NCI-H1930 (cell line): ENCODE results near the gene DRD1.
A peak's percentile ranks its signal among the peaks of the same experiment; 100 is the strongest.
"Not testable (repeated sequence)": the region's sequence is repeated elsewhere in the genome, so short reads cannot be mapped to it uniquely, and the experiment has no call there.

Experiments
- DNase-seq, 2 experiments: peaks; one replicate each; lab custom pipeline; 2025; lab: John Stamatoyannopoulos, UW

DRD1 gene

DNA sequence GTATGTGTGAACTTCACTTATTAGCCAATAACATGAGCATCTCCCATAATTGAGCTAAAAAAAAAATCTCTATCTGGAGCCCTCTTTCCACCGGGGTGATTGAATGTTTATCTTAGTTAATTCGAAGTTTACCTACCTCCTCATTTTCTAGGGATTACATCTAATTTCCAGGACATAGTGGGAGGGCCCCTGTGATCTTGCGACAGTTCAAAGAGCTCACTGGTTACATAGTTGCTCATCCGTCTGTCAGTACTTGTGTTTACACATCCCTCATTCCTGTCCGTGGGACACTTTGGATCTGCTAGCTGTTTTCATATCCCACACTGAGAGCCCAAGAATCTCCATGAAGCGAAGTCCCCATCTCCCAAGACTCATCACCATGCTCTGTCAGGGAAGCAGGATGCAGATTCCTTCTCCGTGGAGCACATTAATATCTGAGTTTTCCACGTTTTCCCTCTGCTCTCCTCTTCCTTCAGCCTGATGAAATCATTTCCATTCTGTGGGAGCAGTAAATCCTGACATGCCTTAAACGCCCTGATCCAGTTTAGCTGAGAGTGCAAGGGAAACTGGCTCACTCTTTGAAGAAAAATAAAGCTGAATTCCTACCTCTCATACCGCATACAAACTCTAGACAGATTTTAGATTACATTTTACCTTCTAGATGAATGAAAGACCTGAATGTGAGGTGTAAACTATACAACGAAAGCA is 24.2 kb upstream of the DRD1 start:
- DNase-seq: no peak

GRCh38 chr5:175466700-175467318 is 22.8 kb upstream of the DRD1 start:
- no peak for DNase-seq

DNA sequence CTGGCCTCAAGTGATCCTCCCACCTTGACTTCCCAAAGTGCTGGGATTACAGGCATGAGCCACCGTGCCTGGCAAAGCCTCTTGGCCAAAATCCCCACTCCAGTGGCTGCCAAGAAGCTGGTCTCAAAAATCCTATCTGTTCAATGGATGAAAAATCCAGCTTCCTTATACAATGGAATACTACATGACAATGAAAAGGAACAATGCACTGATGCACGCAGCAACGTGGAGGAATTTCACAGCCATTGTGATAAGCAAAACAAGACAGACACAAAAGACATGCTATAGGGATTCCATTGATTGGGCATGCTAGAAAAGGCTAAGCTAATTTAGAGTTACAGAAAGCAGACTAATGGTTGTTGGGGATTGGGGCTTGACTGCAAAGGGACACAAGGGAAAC is 21.3 kb upstream of the DRD1 start:
- no peak for DNase-seq

DNA sequence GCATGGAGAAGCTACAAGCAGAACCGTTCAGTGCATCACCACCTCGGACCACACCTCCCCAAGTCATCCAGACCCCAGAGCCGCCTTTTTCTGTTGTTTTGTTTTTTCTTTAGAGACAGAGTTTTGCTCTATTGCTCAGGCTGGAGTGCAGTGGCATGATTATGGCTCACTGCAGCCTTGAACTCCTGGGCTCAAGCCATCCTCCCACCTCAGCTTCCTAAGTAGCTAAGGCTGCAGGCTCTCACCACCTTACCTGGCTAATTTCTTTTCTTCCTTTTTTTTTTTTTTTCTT is 20.9 kb upstream of the DRD1 start:
- DNase-seq: no peak

DNA sequence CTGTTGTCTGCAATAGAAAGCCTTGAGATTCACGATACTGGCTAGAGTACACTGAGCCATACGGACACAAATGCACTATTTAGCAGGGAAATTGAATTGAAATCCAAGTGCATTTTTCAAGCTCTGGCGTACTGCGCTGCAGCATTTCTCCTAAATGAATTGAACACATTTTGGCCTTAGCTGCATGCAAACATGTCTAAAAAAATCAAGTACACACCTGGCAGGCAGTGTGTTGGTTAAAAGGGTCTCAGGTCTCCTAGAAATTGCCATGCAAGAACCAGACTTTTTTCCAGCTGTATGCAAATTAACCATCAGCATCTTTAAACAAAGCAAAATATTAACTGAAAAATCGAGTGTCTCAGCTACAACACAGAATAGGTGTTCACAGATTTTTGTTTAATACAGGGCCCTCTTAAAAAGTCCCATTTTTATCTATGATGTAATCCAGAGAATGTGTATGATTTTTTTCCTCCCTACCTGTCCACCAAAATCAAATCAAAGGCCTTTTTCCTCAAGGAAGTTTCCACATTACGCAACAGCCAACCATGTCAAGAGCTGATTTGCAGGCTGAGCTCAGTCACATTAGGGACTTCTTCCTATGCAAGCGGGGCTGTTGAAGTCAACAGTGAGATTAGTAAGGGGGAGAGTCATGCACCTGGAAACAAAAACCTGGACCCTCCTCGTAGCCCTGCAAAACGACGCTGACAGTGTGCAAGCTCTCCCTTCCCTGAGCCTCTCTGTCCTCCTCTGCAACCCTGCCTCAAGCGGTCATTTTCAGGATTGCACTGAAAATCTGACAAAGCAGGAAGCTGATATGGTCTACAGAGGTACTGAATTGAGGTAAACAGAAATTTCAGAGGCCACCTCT is 20.3 kb upstream of the DRD1 start:
- peak in 1 of 2 experiments; percentile 13 for DNase-seq

DNA sequence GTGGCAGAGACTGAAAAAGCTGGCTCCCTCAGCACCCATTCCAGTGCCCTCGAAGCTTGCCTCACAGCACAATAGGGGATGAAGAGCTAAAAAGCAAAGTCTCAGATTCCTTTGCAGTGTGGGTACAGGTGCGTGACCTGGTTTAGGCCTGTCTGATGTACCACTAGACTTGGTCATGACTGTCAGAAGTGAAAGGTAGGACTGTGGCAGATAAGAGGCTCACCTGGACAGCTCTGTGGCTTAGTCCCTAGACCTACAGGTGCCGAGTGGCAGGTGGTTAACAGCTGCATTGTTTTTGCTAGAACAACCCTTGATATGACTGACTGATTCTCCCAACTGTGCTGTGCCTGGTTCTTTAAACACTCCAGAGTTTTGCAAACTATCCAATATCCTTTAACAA is 19.7 kb upstream of the DRD1 start:
- no peak for DNase-seq

- DNase-seq: no peak
Measured at GRCh38 chr5:175461370-175461769, 17.4 kb upstream of the DRD1 start.

GRCh38 chr5:175460552-175460951 is 16.6 kb upstream of the DRD1 start:
- DNase-seq: no peak

DNA sequence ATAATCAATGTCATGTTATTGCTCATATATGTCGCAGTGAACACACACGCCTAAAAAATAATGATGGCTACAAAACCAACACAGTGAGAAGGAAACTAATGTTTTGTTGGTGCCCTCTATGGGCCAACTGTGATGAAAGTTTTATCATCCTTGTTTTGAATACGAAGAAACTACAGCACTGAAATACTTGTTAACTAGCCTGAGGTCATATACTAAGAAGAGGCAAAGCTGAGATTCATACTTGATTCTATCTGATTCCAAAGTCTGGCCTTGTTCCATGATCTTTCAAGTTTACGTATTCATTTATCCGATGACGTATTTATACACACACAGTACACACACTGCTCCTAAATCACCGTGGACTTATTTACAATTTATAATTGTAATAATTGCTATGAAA is 16.1 kb upstream of the DRD1 start:
- DNase-seq: no peak

DNA sequence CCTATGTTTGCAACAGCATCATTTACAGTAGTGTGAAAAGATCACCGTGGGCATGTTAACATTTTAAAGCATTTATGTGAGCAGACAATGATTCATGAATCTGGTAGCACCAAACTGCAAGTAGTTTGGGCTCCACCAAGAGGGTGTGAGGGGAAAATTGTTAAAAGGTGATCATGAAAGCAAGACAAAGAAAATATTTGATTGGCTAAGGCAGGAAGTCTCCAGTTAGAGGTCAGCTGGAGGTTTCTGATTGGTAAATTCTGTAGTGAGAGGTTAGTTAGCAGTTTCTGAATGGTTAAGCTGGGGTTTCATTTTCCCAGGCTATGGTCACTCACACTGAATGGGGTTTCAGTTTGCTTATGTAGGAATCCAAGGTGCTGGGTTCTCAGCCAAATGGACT is 13.5 kb upstream of the DRD1 start:
- DNase-seq: no peak

- no peak for DNase-seq
Measured at GRCh38 chr5:175456105-175456742, 12.2 kb upstream of the DRD1 start.

DNA sequence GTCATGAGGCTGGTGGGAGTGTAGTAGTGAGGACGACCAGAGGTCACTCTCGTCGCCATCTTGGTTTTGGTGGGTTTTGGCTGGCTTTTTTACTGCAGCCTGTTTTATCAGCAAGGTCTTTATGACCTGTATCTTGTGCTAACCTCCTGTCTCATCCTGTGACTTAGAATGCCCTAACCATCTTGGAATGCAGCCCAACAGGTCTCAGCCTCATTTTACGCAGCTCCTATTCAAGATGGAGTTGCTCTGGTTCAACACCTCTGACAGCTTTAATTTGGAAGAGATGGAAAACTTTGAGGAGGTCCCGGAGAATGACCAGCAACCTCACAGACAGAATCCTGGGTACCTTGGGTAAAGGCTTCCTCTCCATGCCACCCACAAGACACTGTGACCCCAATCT is 10.4 kb upstream of the DRD1 start:
- not testable (repeated sequence) for DNase-seq

DNA sequence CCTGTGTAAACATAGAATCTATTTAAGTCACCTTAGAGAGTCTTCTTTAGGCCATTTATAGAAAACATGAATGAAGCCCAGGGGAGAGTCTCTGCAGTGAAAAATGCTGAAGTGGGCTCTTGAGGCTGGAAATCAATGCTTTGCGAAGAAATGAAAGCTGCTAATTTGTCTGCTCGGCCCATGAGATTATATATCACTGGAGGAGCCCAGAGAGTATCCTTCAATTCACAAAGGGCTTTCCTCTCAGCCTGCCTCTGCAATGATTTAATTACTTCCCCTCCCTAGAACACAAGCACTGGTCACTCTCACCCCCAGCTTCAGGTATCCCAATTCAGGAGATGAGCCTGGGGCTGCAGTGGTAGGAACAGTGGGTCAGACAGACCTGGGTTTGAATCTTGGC is 8.2 kb upstream of the DRD1 start:
- no peak for DNase-seq

DNA sequence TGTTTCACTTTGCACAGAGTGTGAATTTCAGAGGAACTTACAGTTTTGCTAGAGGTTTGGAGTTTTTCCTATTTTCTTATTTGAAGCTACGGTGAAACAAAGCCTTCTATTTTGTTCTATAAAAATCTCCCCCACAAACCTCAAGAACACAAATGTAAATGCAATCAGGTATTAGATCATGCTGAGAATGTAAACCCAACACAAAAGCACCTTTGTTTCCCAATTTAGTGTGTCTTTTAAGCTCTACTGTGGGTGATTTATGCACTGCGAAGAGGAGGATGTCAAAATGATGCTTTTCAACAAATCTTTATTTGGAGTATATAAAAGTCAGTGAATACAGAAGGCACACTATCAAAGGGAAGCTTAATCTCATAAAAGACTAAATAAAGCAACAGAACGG is 4.3 kb upstream of the DRD1 start:
- no peak for DNase-seq

DNA sequence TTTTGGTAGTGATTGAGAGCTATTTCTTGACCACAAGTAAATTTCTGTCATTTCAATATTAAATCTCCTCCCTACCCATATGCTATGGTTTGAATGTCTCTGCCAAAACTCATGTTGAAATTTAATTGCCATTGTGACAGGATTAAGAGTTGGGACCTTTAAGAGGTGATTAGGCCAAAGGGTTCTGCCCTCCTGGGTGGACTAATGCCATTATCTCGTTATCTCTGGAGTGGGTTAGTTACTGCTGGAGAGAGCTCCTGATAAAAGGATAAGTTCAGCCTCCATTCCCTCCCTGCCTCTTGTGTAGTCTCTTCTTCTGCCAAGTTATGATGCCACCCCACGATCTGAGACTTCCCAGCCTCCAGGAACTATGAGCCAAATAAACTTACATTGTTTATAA is 3.6 kb upstream of the DRD1 start:
- no peak for DNase-seq

GRCh38 chr5:175446378-175446777 is 2.4 kb upstream of the DRD1 start:
- DNase-seq: not testable (repeated sequence)

- no peak for DNase-seq
Measured at GRCh38 chr5:175444905-175445456, 999 bp upstream of the DRD1 start.

DNA sequence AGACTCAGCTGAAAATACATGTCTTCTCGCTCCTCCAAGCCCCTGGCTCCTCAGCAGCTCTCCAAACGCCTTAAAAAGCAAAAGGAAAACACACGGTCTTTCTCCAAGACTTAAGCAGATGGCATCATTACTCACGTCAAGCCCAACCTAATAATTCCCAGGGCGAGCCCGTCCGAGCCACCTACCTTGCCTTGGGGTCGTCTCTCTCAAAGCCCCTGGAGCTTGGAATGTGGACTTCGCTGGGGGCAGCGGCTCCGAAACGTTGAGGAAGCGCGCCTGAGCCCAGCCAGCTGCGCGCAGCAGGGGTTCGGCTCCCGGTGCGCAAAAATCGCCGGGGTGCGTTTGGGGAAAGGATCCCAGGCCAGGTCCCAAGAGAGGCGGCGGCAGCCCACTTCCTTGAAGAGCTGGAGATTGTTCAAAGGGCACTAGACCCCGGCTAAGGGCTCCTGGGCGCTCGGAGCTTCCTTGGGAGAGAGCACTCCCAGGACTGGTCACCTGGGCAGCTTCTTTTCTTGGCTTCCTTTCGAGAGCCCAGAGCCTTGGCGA is 395 bp downstream of the DRD1 start:
- no peak for DNase-seq

DNA sequence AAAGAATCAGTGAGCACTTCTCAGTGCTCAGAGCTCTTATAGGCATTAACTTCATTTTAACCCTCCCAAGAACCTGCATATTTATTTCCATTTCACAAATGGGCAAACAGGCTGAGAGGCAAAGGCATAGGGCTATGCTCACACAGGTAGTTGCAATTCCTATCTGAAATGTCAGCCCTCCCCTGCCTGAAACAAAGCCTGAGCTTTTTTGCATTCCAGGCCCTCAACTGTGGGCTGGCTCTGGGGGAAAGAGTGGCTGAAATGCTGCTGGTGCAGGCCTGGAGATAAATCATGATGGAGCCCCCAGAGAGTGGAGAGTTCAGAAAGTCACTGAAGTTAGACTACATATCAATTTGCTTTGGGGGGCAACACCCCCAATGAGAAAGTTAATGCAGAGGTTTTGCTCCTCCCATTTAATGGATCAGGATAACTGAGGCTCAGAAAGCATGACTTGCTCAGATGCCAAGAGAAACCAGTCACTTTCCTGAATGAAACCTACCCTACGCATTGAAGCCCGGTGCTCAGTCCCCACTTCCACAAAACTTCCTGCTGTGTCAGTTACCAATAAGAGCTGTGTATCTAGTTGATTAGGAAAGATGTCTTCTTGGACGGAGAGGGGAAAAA is 5.6 kb downstream of the DRD1 start:
- DNase-seq: no peak

- no peak for DNase-seq
Measured at GRCh38 chr5:175436359-175436758, 7.6 kb downstream of the DRD1 start.

- DNase-seq: no peak
Measured at GRCh38 chr5:175434800-175435199, 9.2 kb downstream of the DRD1 start.

DNA sequence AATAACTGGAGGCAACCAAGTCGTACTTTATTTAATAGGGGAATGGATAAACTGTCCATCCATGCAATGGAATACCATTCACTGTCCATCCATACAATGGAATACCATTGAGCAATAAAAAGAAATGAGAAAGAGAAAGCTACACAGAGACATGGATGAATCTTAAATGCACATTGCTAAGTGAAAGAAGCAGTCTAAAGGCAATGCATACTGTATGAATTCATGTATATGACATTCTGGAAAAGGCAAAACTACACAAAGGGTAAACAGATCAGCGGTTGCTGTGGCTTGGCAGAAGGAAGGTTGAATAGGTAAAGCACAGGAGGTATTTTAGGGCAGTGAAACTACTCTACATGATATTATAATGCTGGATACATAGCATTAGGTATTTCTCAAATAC is 16.2 kb downstream of the DRD1 start:
- DNase-seq: no peak
